Smooth muscle cell (in vitro differentiated cells): ENCODE results near the gene ZNF536. TPM values are rescaled to one million over a fixed set of nuclear protein-coding genes. Genes with fewer than 3 reads are reported as not detected.

Source experiments
- DNase-seq: peaks from one replicate; lab custom pipeline; 2025; ENCODE audit not compliant: unreplicated experiment; lab: John Stamatoyannopoulos, UW
- H2AFZ ChIP-seq: fragments of 200-600 bp; sonication (generic); 2 replicates; pipeline ENCODE4 v1.6.0; 2016; ENCODE audit warnings: antibody characterized with exemption, low read depth, mild to moderate bottlenecking
- H3F3A ChIP-seq: fragments of 200-600 bp; sonication (generic); 2 replicates; pipeline ENCODE4 v1.6.0; 2017; ENCODE audit warnings: antibody characterized with exemption, low read depth
- H3K27ac ChIP-seq: fragments of 200-600 bp; sonication (generic); 2 replicates; pipeline ENCODE4 v1.5.1; 2016; ENCODE audit warnings: low read depth, mild to moderate bottlenecking
- H3K27me3 ChIP-seq: fragments of 200-600 bp; sonication (generic); 2 replicates; pipeline ENCODE4 v1.6.1; 2016; ENCODE audit warnings: low read depth, mild to moderate bottlenecking
- H3K36me3 ChIP-seq: fragments of 200-600 bp; sonication (generic); 2 replicates; pipeline ENCODE4 v1.5.1; 2016; ENCODE audit warnings: low read depth
- H3K4me1 ChIP-seq: fragments of 200-600 bp; sonication (generic); 2 replicates; pipeline ENCODE4 v1.5.1; 2016; ENCODE audit warnings: low read depth
- H3K4me2 ChIP-seq: fragments of 200-600 bp; sonication (generic); 2 replicates; pipeline ENCODE4 v1.6.0; 2016; ENCODE audit warnings: mild to moderate bottlenecking
- H3K4me3 ChIP-seq: fragments of 200-600 bp; sonication (generic); 2 replicates; pipeline ENCODE4 v1.5.1; 2016; ENCODE audit warnings: mild to moderate bottlenecking
- H3K79me2 ChIP-seq: fragments of 200-600 bp; sonication (generic); 2 replicates; pipeline ENCODE4 v1.6.0; 2016; ENCODE audit warnings: low read depth, mild to moderate bottlenecking
- H3K9ac ChIP-seq: fragments of 200-600 bp; sonication (generic); 2 replicates; pipeline ENCODE4 v1.6.0; 2016; ENCODE audit warnings: low read depth
- H3K9me3 ChIP-seq: fragments of 200-600 bp; sonication (generic); replicated peaks from 2 replicates; pipeline ENCODE4 v1.5.1; 2016; ENCODE audit warnings: low read depth
- H4K20me1 ChIP-seq: fragments of 200-600 bp; sonication (generic); 2 replicates; pipeline ENCODE4 v1.6.0; 2016; ENCODE audit warnings: low read depth
- WGBS: methylation state at CpG from one replicate; pipeline ENCODE4 v1.1.7; 2016; ENCODE audit warnings: low lambda C conversion rate; 5-methylcytosine and 5-hydroxymethylcytosine counted together
- polyA plus RNA-seq: library from polyadenylated mRNA; unstranded; fragments of >200 nt; fragmentation: Nextera tagmentation; extraction: Ambion mirVana; gene quantifications from 2 replicates; pipeline ENCODE4 v1.2.1, GENCODE V29; 2016
- total RNA-seq: library from RNA; depleted of rRNA; stranded (reverse); fragments of >200 nt; gene quantifications from 2 replicates; pipeline ENCODE4 v1.2.3, GENCODE V29; 2014
- TF ChIP-seq, protein P1 (sequence below): fragments of 200-600 bp; sonication (generic); IDR thresholded peaks from 2 replicates; pipeline ENCODE4 v1.5.1; 2017; ENCODE audit warnings: borderline replicate concordance, mild to moderate bottlenecking, antibody characterized with exemption; ENCODE audit not compliant: insufficient read depth, poor library complexity, severe bottlenecking

Gene ZNF536
- total and polyA plus RNA-seq, 2 experiments from 2014 or later, result not detected

DNA sequence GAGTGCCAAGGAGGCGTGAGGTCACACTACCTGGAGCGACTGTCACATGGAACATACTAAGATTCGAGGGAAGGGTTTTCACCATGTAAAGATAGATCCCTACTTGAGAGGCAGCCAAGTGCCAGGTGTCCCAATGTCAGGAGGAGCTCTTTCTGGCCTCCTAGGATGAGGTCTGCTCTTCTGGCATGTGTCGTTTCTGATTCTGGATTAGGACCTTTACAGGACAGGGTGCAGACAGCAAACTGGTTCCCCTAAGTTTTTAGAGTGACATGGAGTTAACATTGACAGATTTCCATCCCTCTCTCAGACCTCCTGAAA is 75.3 kb downstream of the ZNF536 start:
- TF ChIP-seq, protein P1, sequence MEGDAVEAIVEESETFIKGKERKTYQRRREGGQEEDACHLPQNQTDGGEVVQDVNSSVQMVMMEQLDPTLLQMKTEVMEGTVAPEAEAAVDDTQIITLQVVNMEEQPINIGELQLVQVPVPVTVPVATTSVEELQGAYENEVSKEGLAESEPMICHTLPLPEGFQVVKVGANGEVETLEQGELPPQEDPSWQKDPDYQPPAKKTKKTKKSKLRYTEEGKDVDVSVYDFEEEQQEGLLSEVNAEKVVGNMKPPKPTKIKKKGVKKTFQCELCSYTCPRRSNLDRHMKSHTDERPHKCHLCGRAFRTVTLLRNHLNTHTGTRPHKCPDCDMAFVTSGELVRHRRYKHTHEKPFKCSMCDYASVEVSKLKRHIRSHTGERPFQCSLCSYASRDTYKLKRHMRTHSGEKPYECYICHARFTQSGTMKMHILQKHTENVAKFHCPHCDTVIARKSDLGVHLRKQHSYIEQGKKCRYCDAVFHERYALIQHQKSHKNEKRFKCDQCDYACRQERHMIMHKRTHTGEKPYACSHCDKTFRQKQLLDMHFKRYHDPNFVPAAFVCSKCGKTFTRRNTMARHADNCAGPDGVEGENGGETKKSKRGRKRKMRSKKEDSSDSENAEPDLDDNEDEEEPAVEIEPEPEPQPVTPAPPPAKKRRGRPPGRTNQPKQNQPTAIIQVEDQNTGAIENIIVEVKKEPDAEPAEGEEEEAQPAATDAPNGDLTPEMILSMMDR, result no peak
- H3K9me3 ChIP-seq, result no peaks in the 10 kb centered on the region
- H2AFZ ChIP-seq, result no peak overlapping the region
- DNase-seq, result no peak
- no peaks in the 10 kb centered on the region for H3K36me3 ChIP-seq
- peaks cover 11% of the 10 kb centered on the region for H3K27me3 ChIP-seq
- no peak overlapping the region for H3K27ac ChIP-seq
- H3F3A ChIP-seq, result no peaks in the 10 kb centered on the region
- 94% methylated on average over 4 of the region's 4 CpGs for WGBS
- no peaks in the 10 kb centered on the region for H3K79me2 ChIP-seq
- no peak overlapping the region for H3K9ac ChIP-seq
- H4K20me1 ChIP-seq, result no peaks in the 10 kb centered on the region
- H3K4me3 ChIP-seq, result no peak overlapping the region
- H3K4me2 ChIP-seq, result peak overlapping the region; percentile 1
- H3K4me1 ChIP-seq, result peaks cover 22% of the 10 kb centered on the region

DNA sequence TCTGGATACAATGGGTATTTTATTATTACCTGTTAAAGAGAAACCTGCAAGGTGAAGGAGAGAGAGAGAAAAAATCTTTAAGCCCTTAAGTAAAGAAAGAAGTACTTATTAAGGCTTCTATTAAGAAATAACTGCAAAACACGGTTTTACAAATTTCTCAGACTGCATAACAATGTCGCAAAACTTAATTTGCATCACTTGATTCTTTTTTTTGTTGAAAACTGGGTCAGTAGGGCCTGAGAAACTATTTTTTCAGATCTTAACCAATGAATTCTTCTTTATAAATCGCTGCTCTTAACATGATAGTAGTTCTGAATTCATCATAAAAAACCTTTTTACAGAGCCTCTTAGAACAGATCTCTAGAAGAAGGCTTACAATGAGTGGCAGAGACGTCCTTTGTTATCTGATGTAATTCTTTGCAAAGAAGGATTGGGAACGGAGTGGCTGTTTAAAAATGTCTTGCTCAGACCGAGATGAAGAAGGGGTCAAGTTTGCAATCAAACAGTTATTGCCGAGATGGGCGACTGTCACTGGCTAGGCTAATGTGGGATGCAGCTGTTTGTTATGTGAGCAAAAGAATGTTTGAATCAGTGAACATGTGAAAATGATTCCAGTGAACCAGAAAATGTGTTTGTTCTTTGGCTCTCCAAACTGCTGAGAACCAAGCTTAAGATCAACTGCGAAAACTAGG is 76.3 kb downstream of the ZNF536 start:
- H4K20me1 ChIP-seq, result no peaks in the 10 kb centered on the region
- 61% methylated on average over 9 of the region's 9 CpGs for WGBS
- no peaks in the 10 kb centered on the region for H3F3A ChIP-seq
- H2AFZ ChIP-seq, result no peak overlapping the region
- no peak overlapping the region for H3K4me2 ChIP-seq
- no peaks in the 10 kb centered on the region for H3K9me3 ChIP-seq
- H3K79me2 ChIP-seq, result no peaks in the 10 kb centered on the region
- H3K9ac ChIP-seq, result no peak overlapping the region
- H3K27me3 ChIP-seq, result peaks cover 12% of the 10 kb centered on the region
- H3K27ac ChIP-seq, result no peak overlapping the region
- TF ChIP-seq, protein P1, result no peak
- H3K36me3 ChIP-seq, result no peaks in the 10 kb centered on the region
- peaks cover 22% of the 10 kb centered on the region for H3K4me1 ChIP-seq
- no peak for DNase-seq
- no peak overlapping the region for H3K4me3 ChIP-seq

DNA sequence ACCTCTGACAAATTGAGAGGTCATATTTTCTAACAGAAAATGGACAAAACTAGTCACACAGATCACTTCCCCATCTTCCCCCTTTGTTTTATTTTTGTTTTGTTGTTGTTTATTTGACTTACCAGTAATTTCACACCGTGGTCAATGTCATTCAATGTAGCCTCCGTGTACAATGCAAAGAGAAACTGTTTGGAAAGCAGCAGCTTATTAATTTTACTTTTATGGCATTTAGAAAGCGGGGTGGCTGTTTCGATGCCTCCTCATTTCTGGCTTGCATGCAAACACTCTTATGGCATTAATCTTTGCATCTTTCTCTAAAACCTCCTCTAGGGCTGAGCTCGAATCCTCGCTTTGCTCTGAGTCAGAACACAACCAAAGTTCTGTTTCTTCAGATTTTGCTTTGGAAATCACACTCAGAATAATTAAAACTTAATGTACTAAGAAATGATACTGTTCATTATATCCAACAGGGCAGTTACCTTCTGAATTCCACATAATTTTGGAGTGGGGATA is 77.0 kb downstream of the ZNF536 start:
- no peaks in the 10 kb centered on the region for H3F3A ChIP-seq
- peaks cover 22% of the 10 kb centered on the region for H3K4me1 ChIP-seq
- no peaks in the 10 kb centered on the region for H4K20me1 ChIP-seq
- no peak overlapping the region for H2AFZ ChIP-seq
- no peaks in the 10 kb centered on the region for H3K79me2 ChIP-seq
- no peak overlapping the region for H3K4me3 ChIP-seq
- TF ChIP-seq, protein P1, result no peak
- no peak overlapping the region for H3K27ac ChIP-seq
- 80% methylated on average over 6 of the region's 6 CpGs for WGBS
- no peak overlapping the region for H3K4me2 ChIP-seq
- H3K9ac ChIP-seq, result no peak overlapping the region
- no peaks in the 10 kb centered on the region for H3K9me3 ChIP-seq
- H3K27me3 ChIP-seq, result peaks cover 18% of the 10 kb centered on the region
- no peak for DNase-seq
- no peaks in the 10 kb centered on the region for H3K36me3 ChIP-seq

DNA sequence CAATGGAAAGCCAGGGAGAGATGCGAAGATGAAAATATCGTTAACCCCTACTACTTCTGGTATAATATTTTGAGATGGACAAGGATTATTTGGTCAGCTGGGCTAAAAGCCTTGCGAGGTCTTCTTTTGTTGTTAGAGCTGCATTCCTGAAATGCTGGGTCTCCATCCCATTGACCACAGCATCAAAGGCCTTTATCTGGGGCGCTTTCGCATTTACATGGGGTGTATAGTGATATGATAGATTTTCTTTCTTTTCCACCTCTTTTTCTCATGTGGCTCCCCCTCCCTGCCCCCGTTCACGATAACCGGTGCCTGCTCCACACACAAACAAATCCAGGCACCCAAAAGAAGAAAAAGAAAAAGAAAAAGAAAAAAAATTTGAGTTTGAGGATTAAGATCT is 77.5 kb downstream of the ZNF536 start:
- H3K4me1 ChIP-seq, result peaks cover 22% of the 10 kb centered on the region
- peaks cover 23% of the 10 kb centered on the region for H3K27me3 ChIP-seq
- H3K79me2 ChIP-seq, result no peaks in the 10 kb centered on the region
- peak overlapping the region; percentile 40 for H3K4me3 ChIP-seq
- no peaks in the 10 kb centered on the region for H3F3A ChIP-seq
- H3K4me2 ChIP-seq, result peak overlapping the region; percentile 83
- no peaks in the 10 kb centered on the region for H4K20me1 ChIP-seq
- no peak overlapping the region for H2AFZ ChIP-seq
- WGBS, result 55% methylated on average over 8 of the region's 8 CpGs
- no peak for DNase-seq
- no peak overlapping the region for H3K9ac ChIP-seq
- no peaks in the 10 kb centered on the region for H3K36me3 ChIP-seq
- no peak overlapping the region for H3K27ac ChIP-seq
- no peaks in the 10 kb centered on the region for H3K9me3 ChIP-seq
- TF ChIP-seq, protein P1, result no peak
